ENCODE results near the gene TUBA4B.

DNA sequence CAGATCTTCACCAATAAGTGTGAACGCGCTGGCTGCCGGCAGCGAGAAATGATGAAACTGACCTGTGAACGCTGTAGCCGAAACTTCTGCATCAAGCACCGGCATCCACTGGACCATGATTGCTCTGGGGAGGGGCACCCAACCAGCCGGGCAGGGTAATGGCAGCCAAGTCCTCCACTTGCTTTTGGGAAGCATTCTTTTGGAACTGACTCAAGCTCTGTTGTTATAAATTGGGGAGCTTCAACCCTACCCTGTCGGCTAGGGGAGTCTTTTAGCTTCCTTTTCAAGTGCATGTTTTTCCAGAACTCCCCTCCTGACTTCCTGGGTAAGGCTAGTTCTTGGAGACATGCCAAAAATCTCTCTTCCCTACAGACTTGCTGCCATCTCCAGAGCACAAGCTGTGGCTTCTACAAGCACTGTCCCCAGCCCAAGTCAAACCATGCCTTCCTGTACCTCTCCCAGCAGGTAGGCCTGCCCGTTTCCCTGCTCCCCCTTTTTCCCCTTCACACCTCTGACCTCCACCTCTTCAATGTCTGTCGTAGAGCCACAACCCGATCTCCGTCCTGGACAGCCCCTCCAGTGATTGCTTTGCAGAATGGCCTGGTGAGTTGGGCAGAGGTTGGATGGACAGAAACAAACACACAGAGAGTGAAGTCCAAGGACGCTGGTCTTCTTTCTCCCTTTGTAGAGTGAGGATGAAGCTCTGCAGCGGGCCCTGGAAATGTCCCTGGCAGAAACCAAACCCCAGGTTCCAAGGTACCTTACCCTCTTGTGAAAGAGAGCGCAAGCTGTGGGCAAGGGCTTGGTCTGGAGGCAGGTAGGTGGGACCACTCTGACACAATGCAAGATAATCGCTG lies 44.9 kb upstream of the TUBA4B start:
- TF ChIP-seq, protein P1, sequence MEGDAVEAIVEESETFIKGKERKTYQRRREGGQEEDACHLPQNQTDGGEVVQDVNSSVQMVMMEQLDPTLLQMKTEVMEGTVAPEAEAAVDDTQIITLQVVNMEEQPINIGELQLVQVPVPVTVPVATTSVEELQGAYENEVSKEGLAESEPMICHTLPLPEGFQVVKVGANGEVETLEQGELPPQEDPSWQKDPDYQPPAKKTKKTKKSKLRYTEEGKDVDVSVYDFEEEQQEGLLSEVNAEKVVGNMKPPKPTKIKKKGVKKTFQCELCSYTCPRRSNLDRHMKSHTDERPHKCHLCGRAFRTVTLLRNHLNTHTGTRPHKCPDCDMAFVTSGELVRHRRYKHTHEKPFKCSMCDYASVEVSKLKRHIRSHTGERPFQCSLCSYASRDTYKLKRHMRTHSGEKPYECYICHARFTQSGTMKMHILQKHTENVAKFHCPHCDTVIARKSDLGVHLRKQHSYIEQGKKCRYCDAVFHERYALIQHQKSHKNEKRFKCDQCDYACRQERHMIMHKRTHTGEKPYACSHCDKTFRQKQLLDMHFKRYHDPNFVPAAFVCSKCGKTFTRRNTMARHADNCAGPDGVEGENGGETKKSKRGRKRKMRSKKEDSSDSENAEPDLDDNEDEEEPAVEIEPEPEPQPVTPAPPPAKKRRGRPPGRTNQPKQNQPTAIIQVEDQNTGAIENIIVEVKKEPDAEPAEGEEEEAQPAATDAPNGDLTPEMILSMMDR (conservative IDR thresholded peaks at IDR 0.05; ENCODE audit: low read depth, low read length), result no peak
- TF ChIP-seq CEBPB (IDR thresholded peaks at IDR 0.05; ENCODE audit: low read depth, low read length), result no peak
- no peak for TF ChIP-seq POLR2A (IDR thresholded peaks at IDR 0.05; ENCODE audit: low read depth, low read length)
- TF ChIP-seq RAD21 (IDR thresholded peaks at IDR 0.05; ENCODE audit: low read length), result no peak
- TF ChIP-seq RCOR1 (IDR thresholded peaks at IDR 0.05; ENCODE audit: insufficient replicate concordance, low read length), result no peak
- TF ChIP-seq, protein P2, sequence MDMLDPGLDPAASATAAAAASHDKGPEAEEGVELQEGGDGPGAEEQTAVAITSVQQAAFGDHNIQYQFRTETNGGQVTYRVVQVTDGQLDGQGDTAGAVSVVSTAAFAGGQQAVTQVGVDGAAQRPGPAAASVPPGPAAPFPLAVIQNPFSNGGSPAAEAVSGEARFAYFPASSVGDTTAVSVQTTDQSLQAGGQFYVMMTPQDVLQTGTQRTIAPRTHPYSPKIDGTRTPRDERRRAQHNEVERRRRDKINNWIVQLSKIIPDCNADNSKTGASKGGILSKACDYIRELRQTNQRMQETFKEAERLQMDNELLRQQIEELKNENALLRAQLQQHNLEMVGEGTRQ (IDR thresholded peaks at IDR 0.05; ENCODE audit: low read depth, low read length), result no peak
- no peak for TF ChIP-seq RFX5 (IDR thresholded peaks at IDR 0.05; ENCODE audit: low read depth, low read length)
